K562 (cell line): ENCODE data around the gene LEUTX.

Experiments used
- ATF2 ChIP-seq: sonication (generic); formaldehyde crosslinking; IDR thresholded peaks from 2 replicates; pipeline ENCODE4 v1.8.1; 2022; ENCODE audit warnings: missing genetic modification reagents
- BRF2 ChIP-seq: IDR thresholded peaks from 3 replicates; pipeline ENCODE4 v1.6.1; 2011; ENCODE audit warnings: borderline replicate concordance, mild to moderate bottlenecking; ENCODE audit not compliant: insufficient read length, insufficient read depth
- KLF13 ChIP-seq: fragments of 450-650 bp; IDR thresholded peaks from 2 replicates; pipeline ENCODE4 v1.6.1; 2016; ENCODE audit warnings: missing genetic modification characterization, low read depth, mild to moderate bottlenecking, missing compliant biosample characterization, moderate library complexity, borderline replicate concordance
- MCM7 ChIP-seq, 2 experiments: fragments of 450-650 bp; IDR thresholded peaks; 2 replicates each; pipeline ENCODE4 v1.6.1; 2016 to 2018
- ZNF124 ChIP-seq: sonication (generic); formaldehyde crosslinking; IDR thresholded peaks from 2 replicates; pipeline ENCODE4 v1.8.1; 2022; ENCODE audit warnings: missing genetic modification reagents
- ZZZ3 ChIP-seq: fragments of 450-650 bp; IDR thresholded peaks from 2 replicates; pipeline ENCODE4 v1.6.1; 2016; ENCODE audit warnings: antibody characterized with exemption, mild to moderate bottlenecking, moderate library complexity

- TF ChIP-seq ZNF124 (CRISPR knock-in tag) (no peak), ZZZ3 (no peak), ATF2 (no peak), BRF2 (no peak), MCM7 (IDR thresholded peaks at IDR 0.05) (no peak), KLF13 (tag) (no peak)
Measured at GRCh38 chr19:39738814-39739213, 39.8 kb upstream of the LEUTX start.
